NCI-H2171 treated with DMSO at 0.1 percent for 48 hours (cell line): ENCODE results near the gene CDYL2.
"Not testable (repeated sequence)": the region's sequence is repeated elsewhere in the genome, so short reads cannot be mapped to it uniquely, and the experiment has no call there.

ENCODE experiments used
- DNase-seq: peaks from one replicate; lab custom pipeline; 2025; lab: John Stamatoyannopoulos, UW

Gene CDYL2

GRCh38 chr16:80807906-80808305 is 3.5 kb upstream of the CDYL2 start:
- DNase-seq = no peak

GRCh38 chr16:80806927-80807340 is 2.5 kb upstream of the CDYL2 start:
- DNase-seq = no peak

GRCh38 chr16:80806289-80806688 is 1.9 kb upstream of the CDYL2 start:
- DNase-seq = no peak

GRCh38 chr16:80804056-80804525 is 307 bp downstream of the CDYL2 start:
- no peak for DNase-seq

GRCh38 chr16:80803339-80804055 is 901 bp downstream of the CDYL2 start:
- DNase-seq = no peak

- no peak for DNase-seq
These were observed 1.5 kb downstream of the CDYL2 start for GRCh38 chr16:80802902-80803301.

- DNase-seq = no peak
These were observed 2.3 kb downstream of the CDYL2 start for GRCh38 chr16:80802138-80802537.

GRCh38 chr16:80794071-80794470 is 10.3 kb downstream of the CDYL2 start:
- DNase-seq = no peak

- no peak for DNase-seq
These were observed 12.4 kb downstream of the CDYL2 start for GRCh38 chr16:80792031-80792430.

- no peak for DNase-seq
These were observed 13.0 kb downstream of the CDYL2 start for GRCh38 chr16:80791411-80791810.

GRCh38 chr16:80790751-80791150 is 13.6 kb downstream of the CDYL2 start:
- DNase-seq = no peak

- no peak for DNase-seq
These were observed 16.4 kb downstream of the CDYL2 start for GRCh38 chr16:80788027-80788426.

- DNase-seq = not testable (repeated sequence)
These were observed 17.8 kb downstream of the CDYL2 start for GRCh38 chr16:80786561-80786960.

GRCh38 chr16:80784951-80785350 is 19.4 kb downstream of the CDYL2 start:
- no peak for DNase-seq

- DNase-seq = no peak
These were observed 25.7 kb downstream of the CDYL2 start for GRCh38 chr16:80778703-80779102.

GRCh38 chr16:80776856-80777255 is 27.5 kb downstream of the CDYL2 start:
- no peak for DNase-seq

- DNase-seq = no peak
These were observed 28.9 kb downstream of the CDYL2 start for GRCh38 chr16:80775450-80775849.

- DNase-seq = no peak
These were observed 37.6 kb downstream of the CDYL2 start for GRCh38 chr16:80766798-80767197.

- DNase-seq = no peak
These were observed 44.8 kb downstream of the CDYL2 start for GRCh38 chr16:80759419-80760162.

- no peak for DNase-seq
These were observed 49.9 kb downstream of the CDYL2 start for GRCh38 chr16:80754476-80754875.

- no peak for DNase-seq
These were observed 51.9 kb downstream of the CDYL2 start for GRCh38 chr16:80752541-80752940.

GRCh38 chr16:80751167-80751566 is 53.2 kb downstream of the CDYL2 start:
- no peak for DNase-seq

- no peak for DNase-seq
These were observed 58.2 kb downstream of the CDYL2 start for GRCh38 chr16:80746231-80746630.
